ENCODE results near the gene PEMT.

DNA sequence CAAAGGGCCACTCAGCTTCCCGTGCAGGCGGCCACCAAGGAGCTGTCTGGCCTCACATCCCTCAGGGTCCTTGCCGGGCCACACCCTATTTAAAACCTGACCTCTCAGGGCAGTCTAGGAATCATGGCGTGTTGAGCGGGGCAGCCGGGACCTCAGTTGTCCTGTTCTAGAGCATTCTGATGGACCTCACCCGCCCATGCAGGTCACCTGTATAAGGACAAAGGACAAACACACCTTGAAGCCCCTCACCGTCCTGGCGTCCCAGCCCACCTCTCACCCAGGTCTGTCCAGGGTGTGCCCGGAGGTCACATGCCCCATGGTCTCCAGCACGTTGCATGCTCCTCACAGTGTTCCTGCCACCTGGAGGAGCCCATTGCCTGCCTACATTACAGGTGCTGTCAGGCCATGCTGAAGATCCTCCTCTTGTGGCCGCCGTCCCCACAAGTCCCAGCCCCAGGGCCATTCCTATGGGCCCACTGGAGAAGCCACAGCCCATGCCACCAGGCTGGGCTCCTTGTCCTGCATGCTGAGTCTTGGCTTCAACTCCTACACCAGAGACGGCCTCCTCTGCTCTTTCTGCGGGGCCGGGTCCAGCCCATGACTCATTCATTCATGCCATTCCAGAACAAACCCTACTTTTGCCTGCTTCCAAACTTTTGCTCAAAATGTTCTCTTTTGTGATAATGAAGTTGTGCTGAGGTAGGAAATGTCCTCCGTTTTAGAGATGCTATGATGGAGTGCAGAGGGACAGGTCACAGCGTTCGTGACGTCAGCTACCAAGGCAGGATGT is 46.3 kb downstream of the PEMT start:
- TF ChIP-seq, protein P1, sequence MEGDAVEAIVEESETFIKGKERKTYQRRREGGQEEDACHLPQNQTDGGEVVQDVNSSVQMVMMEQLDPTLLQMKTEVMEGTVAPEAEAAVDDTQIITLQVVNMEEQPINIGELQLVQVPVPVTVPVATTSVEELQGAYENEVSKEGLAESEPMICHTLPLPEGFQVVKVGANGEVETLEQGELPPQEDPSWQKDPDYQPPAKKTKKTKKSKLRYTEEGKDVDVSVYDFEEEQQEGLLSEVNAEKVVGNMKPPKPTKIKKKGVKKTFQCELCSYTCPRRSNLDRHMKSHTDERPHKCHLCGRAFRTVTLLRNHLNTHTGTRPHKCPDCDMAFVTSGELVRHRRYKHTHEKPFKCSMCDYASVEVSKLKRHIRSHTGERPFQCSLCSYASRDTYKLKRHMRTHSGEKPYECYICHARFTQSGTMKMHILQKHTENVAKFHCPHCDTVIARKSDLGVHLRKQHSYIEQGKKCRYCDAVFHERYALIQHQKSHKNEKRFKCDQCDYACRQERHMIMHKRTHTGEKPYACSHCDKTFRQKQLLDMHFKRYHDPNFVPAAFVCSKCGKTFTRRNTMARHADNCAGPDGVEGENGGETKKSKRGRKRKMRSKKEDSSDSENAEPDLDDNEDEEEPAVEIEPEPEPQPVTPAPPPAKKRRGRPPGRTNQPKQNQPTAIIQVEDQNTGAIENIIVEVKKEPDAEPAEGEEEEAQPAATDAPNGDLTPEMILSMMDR (conservative IDR thresholded peaks at IDR 0.05; ENCODE audit: low read depth, low read length) = no peak
- no peak for TF ChIP-seq EZH2 (IDR thresholded peaks at IDR 0.05; ENCODE audit: low read length, unreplicated experiment)

All from PC-3 (cell line).